ENCODE data around the gene BAK1. TPM values are rescaled to one million over a fixed set of nuclear protein-coding genes. Genes with fewer than 3 reads are reported as not detected.

Gene BAK1
- total and polyA plus RNA-seq, 2 of the 13 experiments (the other 11 are each of a cell fraction or from before 2014, with no cell fraction given): 15.0 to 23.8 TPM

GRCh38 chr6:33579828-33580714 lies at the start of gene BAK1 (continued):
- TF ChIP-seq NFE2 (CRISPR knock-in tag; IDR thresholded peaks at IDR 0.05): no peak
- no peak for TF ChIP-seq GATAD2A (CRISPR knock-in tag; IDR thresholded peaks at IDR 0.05)
- no peak for TF ChIP-seq NFIB (CRISPR knock-in tag; IDR thresholded peaks at IDR 0.05; ENCODE audit: borderline replicate concordance)
- no peak for TF ChIP-seq KDM1A (CRISPR knock-in tag; IDR thresholded peaks at IDR 0.05)
- peak; percentile 94 to 95 for TF ChIP-seq HMGXB4 (CRISPR knock-in tag; IDR thresholded peaks at IDR 0.05; ENCODE audit: borderline replicate concordance in 1 of 2, low read depth in 1 of 2)
- TF ChIP-seq ZNF772 (CRISPR knock-in tag; IDR thresholded peaks at IDR 0.05): 0 out of 2 replicates have a peak, but pooled peaks have one; percentile 39
- TF ChIP-seq BATF2 (CRISPR knock-in tag; IDR thresholded peaks at IDR 0.05): no peak
- peak; percentile 35; the same call in 1 of the 2 replicates for TF ChIP-seq HBP1 (CRISPR knock-in tag; IDR thresholded peaks at IDR 0.05; ENCODE audit: low read depth)
- TF ChIP-seq ZNF580 (CRISPR knock-in tag; IDR thresholded peaks at IDR 0.05; ENCODE audit: borderline replicate concordance, low read depth): peak; percentile 56; the same call in 1 of the 2 replicates
- no peak for TF ChIP-seq ZSCAN22 (CRISPR knock-in tag; IDR thresholded peaks at IDR 0.05)
- TF ChIP-seq ZNF652 (CRISPR knock-in tag; IDR thresholded peaks at IDR 0.05; ENCODE audit: borderline replicate concordance, low read depth): no peak
- 0 out of 2 replicates have a peak, but pooled peaks have one; percentile 55 for TF ChIP-seq ZNF264 (CRISPR knock-in tag; IDR thresholded peaks at IDR 0.05)
- TF ChIP-seq ATRX (CRISPR knock-in tag; IDR thresholded peaks at IDR 0.05; ENCODE audit: borderline replicate concordance): no peak
- TF ChIP-seq ZBTB10 (CRISPR knock-in tag; IDR thresholded peaks at IDR 0.05; ENCODE audit: borderline replicate concordance): no peak
- TF ChIP-seq ARNTL (CRISPR knock-in tag; IDR thresholded peaks at IDR 0.05): 0 out of 2 replicates have a peak, but pooled peaks have one; percentile 8
- peak; percentile 80 for TF ChIP-seq PHF20 (CRISPR knock-in tag; IDR thresholded peaks at IDR 0.05)
- no peak for TF ChIP-seq NCOA5 (CRISPR knock-in tag; IDR thresholded peaks at IDR 0.05)
- TF ChIP-seq ZNF12 (CRISPR knock-in tag; IDR thresholded peaks at IDR 0.05): no peak
- no peak for TF ChIP-seq ZNF33A (CRISPR knock-in tag; IDR thresholded peaks at IDR 0.05; ENCODE audit: borderline replicate concordance)
- no peak for TF ChIP-seq ZSCAN30 (CRISPR knock-in tag; IDR thresholded peaks at IDR 0.05)
- TF ChIP-seq ZNF607 (CRISPR knock-in tag; IDR thresholded peaks at IDR 0.05; ENCODE audit: borderline replicate concordance): peak; percentile 34; the same call in 1 of the 2 replicates
- TF ChIP-seq ZKSCAN5 (CRISPR knock-in tag; IDR thresholded peaks at IDR 0.05): no peak

Data from HepG2 (cell line).